Measurements from ENCODE around the gene ZFYVE1.
"Not testable (repeated sequence)": the region's sequence is repeated elsewhere in the genome, so short reads cannot be mapped to it uniquely, and the experiment has no call there.

The ZFYVE1 gene

DNA sequence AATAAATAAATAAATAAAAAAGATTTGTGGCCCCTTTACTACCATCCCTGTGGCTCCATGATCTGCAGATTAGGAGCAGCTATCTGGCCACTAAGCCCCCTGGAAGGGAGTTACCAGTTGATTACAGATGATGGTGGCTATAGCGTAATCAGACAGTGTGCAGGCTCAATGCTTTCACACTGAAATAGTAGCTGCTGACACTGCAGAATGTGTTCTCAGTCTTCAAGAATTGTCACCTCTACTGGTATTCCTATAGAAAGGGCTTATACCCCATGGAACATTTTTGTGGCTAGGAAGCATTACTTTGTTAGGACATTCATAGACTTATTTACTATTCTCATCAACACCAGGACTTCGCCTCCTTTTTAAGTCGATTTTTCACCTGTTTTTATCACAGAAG lies 69.7 kb downstream of the ZFYVE1 start:
- no peak for DNase-seq

- not testable (repeated sequence) for DNase-seq
Observed at GRCh38 chr14:72956741-72957140, 70.2 kb downstream of the ZFYVE1 start.

DNA sequence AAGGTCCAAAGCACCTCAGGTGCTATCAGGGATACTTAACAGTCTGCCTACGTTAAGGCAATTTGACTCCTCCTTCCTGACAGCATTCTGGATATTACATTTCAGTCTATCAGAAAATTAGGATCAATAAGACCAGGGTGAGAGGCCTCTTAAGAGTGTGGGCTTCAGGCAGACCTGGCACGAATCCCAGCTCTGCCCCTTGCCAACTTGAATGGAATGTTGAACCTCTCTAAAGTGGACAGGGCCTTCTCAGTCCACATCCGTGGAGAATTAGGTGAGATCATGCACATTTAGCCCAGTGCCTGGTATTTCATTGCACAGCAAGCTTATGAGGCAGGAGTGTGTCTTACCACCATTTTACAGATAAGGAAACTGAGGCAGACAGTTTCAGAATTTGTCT lies 74.7 kb downstream of the ZFYVE1 start:
- DNase-seq, result no peak

GRCh38 chr14:72948481-72949138 lies 78.3 kb downstream of the ZFYVE1 start:
- DNase-seq, result peak; percentile 52

- DNase-seq, result peak; percentile 19
Observed at GRCh38 chr14:72947366-72948160, 79.3 kb downstream of the ZFYVE1 start.

DNA sequence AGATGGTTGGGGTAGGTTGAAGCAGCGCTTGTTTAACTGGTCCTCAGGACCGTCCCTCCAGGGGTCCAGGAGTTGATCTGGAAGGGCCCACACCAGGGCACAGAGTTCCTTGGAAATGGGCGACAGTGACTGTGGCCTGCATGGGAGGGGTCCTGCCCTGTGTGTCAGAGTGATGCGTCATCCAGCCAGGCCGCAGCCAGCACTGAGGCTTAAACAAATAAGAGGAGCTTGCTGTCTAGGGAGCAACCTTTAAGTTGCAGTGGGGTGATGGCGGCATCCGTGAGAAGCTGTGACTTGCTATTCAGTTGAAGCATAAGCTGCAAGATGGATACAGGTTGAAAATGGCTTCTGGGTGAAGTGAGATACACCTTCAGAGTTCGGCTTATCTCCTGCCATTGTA lies 80.4 kb downstream of the ZFYVE1 start:
- no peak for DNase-seq

DNA sequence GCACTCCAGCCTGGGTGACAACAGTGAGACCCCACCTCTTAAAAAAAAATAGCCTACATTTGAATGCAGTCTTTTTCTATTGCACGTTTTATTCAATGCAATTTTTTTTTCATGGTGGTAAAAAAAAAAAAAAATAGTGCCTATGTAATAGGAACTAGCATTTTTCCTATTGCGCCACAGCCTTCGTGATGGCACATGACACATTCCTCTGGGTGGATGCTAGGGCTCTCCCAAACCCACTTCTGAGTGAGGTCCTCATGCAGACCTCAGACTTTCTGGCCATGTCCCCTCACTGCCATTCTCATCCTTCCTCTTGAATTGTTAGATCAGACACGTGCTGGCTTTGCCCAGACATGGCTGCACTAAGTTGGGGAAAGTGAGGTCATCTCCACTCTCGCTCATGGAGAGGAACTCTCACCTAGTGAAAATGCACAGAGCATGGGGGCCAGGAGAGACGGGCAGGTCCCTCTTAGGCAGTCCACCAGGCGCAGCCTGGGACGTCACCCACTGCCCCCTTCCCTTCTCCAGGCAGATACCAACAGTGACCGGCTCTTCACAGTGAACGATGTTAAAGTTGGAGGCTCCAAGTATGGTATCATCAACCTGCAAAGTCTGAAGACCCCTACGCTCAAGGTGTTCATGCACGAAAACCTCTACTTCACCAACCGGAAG lies 81.4 kb downstream of the ZFYVE1 start:
- no peak for DNase-seq

DNA sequence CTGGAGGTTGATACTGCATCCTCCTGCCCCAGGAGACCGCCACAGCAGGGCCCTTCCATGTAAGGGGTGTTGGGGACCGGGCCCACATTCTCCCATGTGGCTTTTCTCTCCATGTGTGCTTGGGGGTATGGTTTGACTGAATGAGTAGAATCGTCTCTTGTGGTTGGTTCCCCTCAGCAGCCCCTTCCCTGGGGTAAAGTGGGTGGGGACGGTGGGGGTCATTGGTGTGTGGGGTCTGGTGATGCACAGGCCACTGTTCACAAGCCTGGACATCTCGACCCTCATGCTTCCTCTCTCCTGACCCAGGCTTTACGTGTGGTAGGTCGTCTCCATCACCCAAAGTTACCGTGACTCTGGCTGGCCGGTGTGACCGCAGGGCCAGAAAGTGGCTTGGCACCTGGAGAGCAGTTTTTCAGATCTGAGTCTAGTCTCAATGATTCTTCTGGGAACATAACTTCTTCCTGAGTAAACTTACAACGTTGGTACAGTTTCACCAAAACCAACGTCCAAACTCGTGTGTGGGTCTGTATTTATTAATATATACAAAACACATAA lies 83.0 kb downstream of the ZFYVE1 start:
- DNase-seq, result no peak

DNA sequence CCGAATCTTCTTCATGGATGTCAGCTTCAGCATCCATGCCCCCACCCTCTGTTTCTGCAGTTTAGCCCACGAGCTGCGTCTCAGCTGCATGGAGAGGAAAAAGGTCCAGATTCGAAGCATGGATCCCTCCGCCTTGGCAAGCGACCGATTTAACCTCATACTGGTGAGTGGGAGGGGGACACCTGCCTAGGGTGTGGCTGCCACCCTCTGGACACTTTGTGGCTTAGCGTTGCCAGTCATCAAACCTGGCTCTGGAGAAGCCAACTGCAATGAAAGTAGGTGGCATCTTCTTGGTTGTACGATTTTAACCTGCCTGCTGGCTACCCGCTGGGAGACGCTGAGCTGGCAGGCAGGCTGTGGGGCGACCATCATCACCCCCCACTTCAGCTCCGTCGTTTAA lies 84.0 kb downstream of the ZFYVE1 start:
- DNase-seq, result no peak

- DNase-seq, result no peak
Observed at GRCh38 chr14:72941286-72941985, 85.5 kb downstream of the ZFYVE1 start.

DNA sequence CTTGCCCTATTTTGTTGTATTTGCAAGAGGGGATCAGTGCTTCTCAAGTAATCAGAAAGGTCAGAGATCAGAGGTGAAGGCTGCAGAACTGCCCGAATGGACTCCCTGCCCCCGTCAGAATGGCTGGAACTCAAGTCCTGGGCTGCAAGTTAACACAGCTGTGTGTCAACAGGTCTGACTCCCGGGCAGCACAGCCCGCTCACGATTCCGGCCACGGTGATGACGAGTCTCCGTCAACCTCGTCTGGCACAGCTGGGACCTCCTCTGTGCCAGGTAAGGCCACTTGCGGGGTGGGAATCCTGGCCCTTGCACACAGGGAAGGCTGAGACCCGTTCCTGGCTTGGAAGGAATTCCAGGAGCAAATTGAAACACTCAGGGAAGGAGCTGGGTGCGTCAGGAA lies 87.3 kb downstream of the ZFYVE1 start:
- DNase-seq, result no peak

DNA sequence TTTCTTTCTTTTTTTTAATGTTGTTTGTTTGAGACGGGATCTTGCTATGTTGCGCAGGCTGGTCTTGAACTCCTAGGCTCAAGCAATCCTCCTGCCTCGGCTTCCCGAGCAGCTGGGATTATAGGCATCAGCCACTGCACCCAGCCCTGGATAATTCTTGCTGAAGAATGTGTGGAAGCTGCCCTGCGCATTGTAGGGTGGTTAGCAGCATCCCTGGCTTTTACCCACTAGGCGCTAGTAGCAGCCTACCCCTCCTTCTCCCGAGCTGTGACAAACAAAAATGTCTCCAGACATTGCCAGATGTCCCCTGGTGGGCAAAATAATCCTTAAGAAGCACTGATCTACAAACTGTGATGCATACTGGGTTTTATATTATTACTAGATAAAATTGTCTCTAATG lies 94.0 kb downstream of the ZFYVE1 start:
- no peak for DNase-seq

- DNase-seq, result no peak
Observed at GRCh38 chr14:72929316-72930080, 97.4 kb downstream of the ZFYVE1 start.

- DNase-seq, result no peak
Observed at GRCh38 chr14:72928872-72929271, 98.0 kb downstream of the ZFYVE1 start.

- peak; percentile 98 for DNase-seq
Observed at GRCh38 chr14:72926292-72927028, 100.4 kb downstream of the ZFYVE1 start, which contains the start of gene DCAF4. TSS of gene DCAF4 (plus strand) at chr14:72926464. CDS start at chr14:72937979, 11,515 bp downstream.

- no peak for DNase-seq
Observed at GRCh38 chr14:72925815-72926291, 101.1 kb downstream of the ZFYVE1 start.

GRCh38 chr14:72925171-72925759 lies 101.6 kb downstream of the ZFYVE1 start:
- DNase-seq, result no peak

GRCh38 chr14:72924337-72924736 lies 102.6 kb downstream of the ZFYVE1 start:
- no peak for DNase-seq

DNA sequence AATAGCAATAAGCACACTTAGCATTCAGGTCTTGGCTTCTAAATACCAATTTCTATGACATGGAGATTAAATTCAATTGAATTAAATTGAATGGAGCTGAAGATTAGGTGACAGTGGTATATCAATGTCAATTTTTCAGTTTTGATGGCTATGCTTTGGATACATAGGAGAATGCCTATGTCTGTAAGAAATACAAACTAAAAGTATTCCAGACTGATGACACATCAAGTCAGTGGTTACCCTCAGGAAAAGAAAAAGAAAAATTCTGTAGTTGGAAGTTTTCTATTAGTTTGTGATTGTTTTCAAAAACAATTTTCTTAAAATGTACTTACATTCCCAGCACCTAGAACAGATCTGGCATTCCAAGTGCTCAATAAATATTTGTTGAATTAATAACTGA lies 105.5 kb downstream of the ZFYVE1 start:
- DNase-seq, result no peak

GRCh38 chr14:72920008-72920407 lies 106.9 kb downstream of the ZFYVE1 start:
- DNase-seq, result no peak

All from activated CD4-positive, alpha-beta T cell treated with anti-CD3 and anti-CD28 coated beads, Interleukin-2, amount 50 U/mL, for 16 hours (primary cell).